Gastrocnemius medialis (tissue), 4 donors: ENCODE data around the gene ERC2.

Experiments used
- POLR2A ChIP-seq, 2 donors: fragments of 450-650 bp; IDR thresholded peaks; one replicate each; pipeline ENCODE4 v1.6.1; 2017; ENCODE audit warnings: antibody characterized with exemption in 2 of 2, mild to moderate bottlenecking in 2 of 2, moderate library complexity in 2 of 2
- TF ChIP-seq, protein P1 (sequence below), 5 experiments: fragments of 450-650 bp in 3 of 5; fragments of 200-600 bp in 2 of 5; sonication (generic) in 2 of 5; IDR thresholded peaks in 4 of 5; conservative IDR thresholded peaks in 1 of 5; 1 replicate in 4 of 5; 2 replicates in 1 of 5; pipeline ENCODE4 v1.5.1; 2016 to 2019; ENCODE audit warnings: antibody characterized with exemption in 5 of 5, mild to moderate bottlenecking in 3 of 5, moderate library complexity in 3 of 5

- no peak for TF ChIP-seq POLR2A (IDR thresholded peaks at IDR 0.05)
- TF ChIP-seq, protein P1, sequence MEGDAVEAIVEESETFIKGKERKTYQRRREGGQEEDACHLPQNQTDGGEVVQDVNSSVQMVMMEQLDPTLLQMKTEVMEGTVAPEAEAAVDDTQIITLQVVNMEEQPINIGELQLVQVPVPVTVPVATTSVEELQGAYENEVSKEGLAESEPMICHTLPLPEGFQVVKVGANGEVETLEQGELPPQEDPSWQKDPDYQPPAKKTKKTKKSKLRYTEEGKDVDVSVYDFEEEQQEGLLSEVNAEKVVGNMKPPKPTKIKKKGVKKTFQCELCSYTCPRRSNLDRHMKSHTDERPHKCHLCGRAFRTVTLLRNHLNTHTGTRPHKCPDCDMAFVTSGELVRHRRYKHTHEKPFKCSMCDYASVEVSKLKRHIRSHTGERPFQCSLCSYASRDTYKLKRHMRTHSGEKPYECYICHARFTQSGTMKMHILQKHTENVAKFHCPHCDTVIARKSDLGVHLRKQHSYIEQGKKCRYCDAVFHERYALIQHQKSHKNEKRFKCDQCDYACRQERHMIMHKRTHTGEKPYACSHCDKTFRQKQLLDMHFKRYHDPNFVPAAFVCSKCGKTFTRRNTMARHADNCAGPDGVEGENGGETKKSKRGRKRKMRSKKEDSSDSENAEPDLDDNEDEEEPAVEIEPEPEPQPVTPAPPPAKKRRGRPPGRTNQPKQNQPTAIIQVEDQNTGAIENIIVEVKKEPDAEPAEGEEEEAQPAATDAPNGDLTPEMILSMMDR (IDR thresholded peaks at IDR 0.05 in 4 of 5, conservative IDR thresholded peaks at IDR 0.05 in 1 of 5): no peak
Measured at GRCh38 chr3:56291953-56292352, 176.3 kb downstream of the ERC2 start.
